ENCODE measurements around the gene GLYATL1B.
A peak's percentile ranks its signal among the peaks of the same experiment; 100 is the strongest.
"Not testable (repeated sequence)": the region's sequence is repeated elsewhere in the genome, so short reads cannot be mapped to it uniquely, and the experiment has no call there.

GLYATL1B gene

GRCh38 chr11:59088162-59088561 is 2.1 kb downstream of the GLYATL1B start:
- H3K27me3 ChIP-seq (ENCODE audit: insufficient read depth, low read depth), result no peaks in the 10 kb centered on the region
- no peak overlapping the region for H2AFZ ChIP-seq (ENCODE audit: low read depth)
- no peaks in the 10 kb centered on the region for H3K4me1 ChIP-seq (ENCODE audit: low read depth, poor library complexity, severe bottlenecking)
- H3K9ac ChIP-seq, result no peak overlapping the region
- H4K20me1 ChIP-seq (ENCODE audit: insufficient read depth), result no peaks in the 10 kb centered on the region
- TF ChIP-seq, protein P1, sequence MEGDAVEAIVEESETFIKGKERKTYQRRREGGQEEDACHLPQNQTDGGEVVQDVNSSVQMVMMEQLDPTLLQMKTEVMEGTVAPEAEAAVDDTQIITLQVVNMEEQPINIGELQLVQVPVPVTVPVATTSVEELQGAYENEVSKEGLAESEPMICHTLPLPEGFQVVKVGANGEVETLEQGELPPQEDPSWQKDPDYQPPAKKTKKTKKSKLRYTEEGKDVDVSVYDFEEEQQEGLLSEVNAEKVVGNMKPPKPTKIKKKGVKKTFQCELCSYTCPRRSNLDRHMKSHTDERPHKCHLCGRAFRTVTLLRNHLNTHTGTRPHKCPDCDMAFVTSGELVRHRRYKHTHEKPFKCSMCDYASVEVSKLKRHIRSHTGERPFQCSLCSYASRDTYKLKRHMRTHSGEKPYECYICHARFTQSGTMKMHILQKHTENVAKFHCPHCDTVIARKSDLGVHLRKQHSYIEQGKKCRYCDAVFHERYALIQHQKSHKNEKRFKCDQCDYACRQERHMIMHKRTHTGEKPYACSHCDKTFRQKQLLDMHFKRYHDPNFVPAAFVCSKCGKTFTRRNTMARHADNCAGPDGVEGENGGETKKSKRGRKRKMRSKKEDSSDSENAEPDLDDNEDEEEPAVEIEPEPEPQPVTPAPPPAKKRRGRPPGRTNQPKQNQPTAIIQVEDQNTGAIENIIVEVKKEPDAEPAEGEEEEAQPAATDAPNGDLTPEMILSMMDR (conservative IDR thresholded peaks at IDR 0.05; ENCODE audit: low read depth, low read length), result no peak
- H3K36me3 ChIP-seq (ENCODE audit: insufficient read depth), result no peaks in the 10 kb centered on the region
- H3K4me2 ChIP-seq, result no peak overlapping the region
- H3K79me2 ChIP-seq (ENCODE audit: insufficient read depth, low read depth), result no peaks in the 10 kb centered on the region
- no peak overlapping the region for H3K4me3 ChIP-seq (IDR thresholded peaks at IDR 0.05; ENCODE audit: insufficient read depth, low read depth, low read length)
- no peak overlapping the region for H3K27ac ChIP-seq

GRCh38 chr11:59093576-59093975 is 7.5 kb downstream of the GLYATL1B start:
- not testable (repeated sequence) for H3K27me3 ChIP-seq (ENCODE audit: insufficient read depth, low read depth); H4K20me1 ChIP-seq (ENCODE audit: insufficient read depth); H3K4me2 ChIP-seq; H3K4me1 ChIP-seq (ENCODE audit: low read depth, poor library complexity, severe bottlenecking); H3K4me3 ChIP-seq (IDR thresholded peaks at IDR 0.05; ENCODE audit: insufficient read depth, low read depth, low read length); H3K9ac ChIP-seq; H2AFZ ChIP-seq (ENCODE audit: low read depth); H3K79me2 ChIP-seq (ENCODE audit: insufficient read depth, low read depth); H3K36me3 ChIP-seq (ENCODE audit: insufficient read depth); H3K27ac ChIP-seq

DNA sequence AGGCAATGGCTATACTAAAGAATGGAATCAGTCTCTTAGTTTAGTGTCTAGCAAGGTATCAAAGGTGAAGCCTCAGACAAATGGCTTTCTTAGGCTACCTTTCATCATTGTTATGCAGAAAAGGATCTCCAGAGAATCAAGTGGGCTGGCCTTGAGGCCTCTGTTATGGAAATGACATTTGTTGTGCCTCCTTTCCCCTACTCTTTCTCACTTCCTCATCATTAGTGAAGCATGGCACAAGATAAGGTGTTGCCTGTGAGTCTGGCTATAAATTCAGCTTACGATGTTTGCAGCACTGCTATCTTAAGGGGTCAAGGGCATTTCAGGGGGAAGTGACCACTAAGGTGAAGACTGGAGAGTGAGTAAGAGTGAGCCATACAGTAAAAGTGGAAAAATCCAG is 9.1 kb downstream of the GLYATL1B start:
- H3K4me3 ChIP-seq (IDR thresholded peaks at IDR 0.05; ENCODE audit: insufficient read depth, low read depth, low read length); H3K79me2 ChIP-seq (ENCODE audit: insufficient read depth, low read depth); H3K4me1 ChIP-seq (ENCODE audit: low read depth, poor library complexity, severe bottlenecking); H3K4me2 ChIP-seq; H3K9ac ChIP-seq; H2AFZ ChIP-seq (ENCODE audit: low read depth); H3K36me3 ChIP-seq (ENCODE audit: insufficient read depth); H4K20me1 ChIP-seq (ENCODE audit: insufficient read depth); H3K27me3 ChIP-seq (ENCODE audit: insufficient read depth, low read depth); H3K27ac ChIP-seq: not testable (repeated sequence)

GRCh38 chr11:59095972-59096575 is 10.0 kb downstream of the GLYATL1B start:
- H3K4me2 ChIP-seq; H3K27me3 ChIP-seq (ENCODE audit: insufficient read depth, low read depth); H3K27ac ChIP-seq; H3K36me3 ChIP-seq (ENCODE audit: insufficient read depth); H3K79me2 ChIP-seq (ENCODE audit: insufficient read depth, low read depth); H3K9ac ChIP-seq; H4K20me1 ChIP-seq (ENCODE audit: insufficient read depth); H2AFZ ChIP-seq (ENCODE audit: low read depth); H3K4me1 ChIP-seq (ENCODE audit: low read depth, poor library complexity, severe bottlenecking); H3K4me3 ChIP-seq (IDR thresholded peaks at IDR 0.05; ENCODE audit: insufficient read depth, low read depth, low read length): not testable (repeated sequence)

DNA sequence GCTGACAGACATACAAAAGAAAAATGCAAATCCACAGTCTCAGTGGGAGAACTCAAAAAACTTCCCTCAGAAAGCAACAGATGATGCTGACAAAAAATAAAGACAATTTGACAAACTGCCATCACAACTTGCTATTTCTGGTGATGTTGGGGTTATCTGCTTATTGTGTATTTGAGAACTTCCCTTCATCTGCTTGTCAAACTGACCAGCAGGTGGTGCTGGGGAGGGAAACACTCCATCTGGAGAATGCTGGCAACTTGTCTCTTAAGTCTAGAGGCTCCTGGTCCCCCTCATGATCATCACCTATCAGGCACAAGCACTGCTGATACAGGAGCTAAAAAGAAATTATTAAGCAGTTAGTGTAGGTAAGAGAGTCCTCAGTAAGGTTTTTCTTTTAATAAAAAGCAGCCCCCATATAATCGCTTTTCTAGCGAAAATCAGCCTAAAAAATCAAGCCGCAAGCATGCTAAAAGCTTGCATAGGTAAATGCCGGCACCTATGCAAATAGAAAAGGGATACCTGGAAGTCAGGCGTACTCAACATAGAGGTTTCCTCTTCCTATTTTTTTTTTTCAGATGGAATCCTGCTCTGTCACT is 11.1 kb downstream of the GLYATL1B start:
- TF ChIP-seq, protein P1 (conservative IDR thresholded peaks at IDR 0.05; ENCODE audit: low read depth, low read length), result peak; percentile 69
- peaks cover 8% of the 10 kb centered on the region for H3K4me1 ChIP-seq (ENCODE audit: low read depth, poor library complexity, severe bottlenecking)
- H3K79me2 ChIP-seq (ENCODE audit: insufficient read depth, low read depth), result no peaks in the 10 kb centered on the region
- no peaks in the 10 kb centered on the region for H4K20me1 ChIP-seq (ENCODE audit: insufficient read depth)
- no peak overlapping the region for H3K27ac ChIP-seq
- H3K27me3 ChIP-seq (ENCODE audit: insufficient read depth, low read depth), result no peaks in the 10 kb centered on the region
- no peak overlapping the region for H3K4me3 ChIP-seq (IDR thresholded peaks at IDR 0.05; ENCODE audit: insufficient read depth, low read depth, low read length)
- no peak overlapping the region for H2AFZ ChIP-seq (ENCODE audit: low read depth)
- H3K4me2 ChIP-seq, result no peak overlapping the region
- no peaks in the 10 kb centered on the region for H3K36me3 ChIP-seq (ENCODE audit: insufficient read depth)
- H3K9ac ChIP-seq, result no peak overlapping the region

GRCh38 chr11:59097938-59098337 is 11.8 kb downstream of the GLYATL1B start:
- not testable (repeated sequence) for H3K27ac ChIP-seq; H3K4me2 ChIP-seq; H3K27me3 ChIP-seq (ENCODE audit: insufficient read depth, low read depth); H3K4me3 ChIP-seq (IDR thresholded peaks at IDR 0.05; ENCODE audit: insufficient read depth, low read depth, low read length); H3K79me2 ChIP-seq (ENCODE audit: insufficient read depth, low read depth); H3K9ac ChIP-seq; H3K36me3 ChIP-seq (ENCODE audit: insufficient read depth); H2AFZ ChIP-seq (ENCODE audit: low read depth); H4K20me1 ChIP-seq (ENCODE audit: insufficient read depth)
- H3K4me1 ChIP-seq (ENCODE audit: low read depth, poor library complexity, severe bottlenecking), result peaks cover 12% of the 10 kb centered on the region

Measured in KMS-11 (cell line).